ENCODE measurements around the gene LRMDA.

Gene LRMDA

DNA sequence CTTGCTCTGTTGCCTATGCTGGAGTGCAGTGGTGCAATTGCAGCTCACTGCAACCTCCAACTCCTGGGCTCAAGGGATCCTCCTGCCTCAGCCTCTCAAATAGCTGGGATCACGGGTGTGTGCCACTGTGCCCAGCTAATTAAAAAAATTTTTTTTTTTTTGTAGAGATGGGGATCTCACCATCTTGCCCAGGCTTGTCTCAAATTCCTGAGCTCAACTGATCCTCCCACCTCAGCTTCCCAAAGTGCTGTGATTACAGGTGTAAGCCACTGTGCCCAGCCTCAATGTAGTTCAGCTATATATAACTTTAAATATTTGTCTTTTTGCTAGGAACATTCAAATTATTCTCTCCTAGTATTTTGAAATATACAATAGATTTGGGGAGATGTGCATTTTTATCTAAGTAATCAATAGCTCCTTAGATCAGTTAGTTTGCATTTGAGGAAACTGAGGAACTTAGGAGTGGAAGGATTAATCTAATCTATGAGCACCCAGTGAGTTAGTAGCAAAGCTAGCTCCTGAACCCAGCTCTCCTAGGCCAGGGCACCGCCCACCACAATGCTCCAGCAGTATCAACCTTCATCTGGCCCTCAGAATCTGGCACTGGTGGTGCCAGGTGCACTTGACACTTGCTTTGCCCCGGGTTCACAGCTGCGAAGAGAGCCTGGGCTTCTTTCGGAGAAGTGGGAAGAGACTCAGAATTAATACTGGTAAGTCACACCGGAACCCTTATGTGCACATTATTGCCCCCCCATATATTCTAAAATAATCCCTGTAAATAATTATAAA lies 5.9 kb upstream of the LRMDA start:
- no peak for DNase-seq (ENCODE audit: low read depth, low spot score)

DNA sequence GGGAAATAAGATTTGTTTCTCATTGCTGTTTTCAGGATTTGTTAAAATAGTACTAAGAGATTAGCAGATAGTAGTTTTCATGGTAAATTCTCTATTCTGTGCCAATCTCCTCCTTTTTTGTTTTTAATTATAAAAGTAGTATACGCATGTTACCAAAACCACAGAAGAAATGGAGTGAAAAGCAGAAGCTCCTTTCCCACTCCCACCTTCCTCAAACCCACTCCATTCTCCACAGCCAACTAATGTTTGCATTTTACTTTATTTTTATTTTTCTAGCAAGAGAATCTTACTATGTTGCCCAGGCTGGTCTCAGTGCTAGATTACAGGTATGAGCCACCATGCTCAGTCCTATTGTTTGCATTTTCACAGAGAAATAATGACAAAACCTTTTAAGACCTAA lies 4.5 kb upstream of the LRMDA start:
- DNase-seq (ENCODE audit: low read depth, low spot score), result no peak

DNA sequence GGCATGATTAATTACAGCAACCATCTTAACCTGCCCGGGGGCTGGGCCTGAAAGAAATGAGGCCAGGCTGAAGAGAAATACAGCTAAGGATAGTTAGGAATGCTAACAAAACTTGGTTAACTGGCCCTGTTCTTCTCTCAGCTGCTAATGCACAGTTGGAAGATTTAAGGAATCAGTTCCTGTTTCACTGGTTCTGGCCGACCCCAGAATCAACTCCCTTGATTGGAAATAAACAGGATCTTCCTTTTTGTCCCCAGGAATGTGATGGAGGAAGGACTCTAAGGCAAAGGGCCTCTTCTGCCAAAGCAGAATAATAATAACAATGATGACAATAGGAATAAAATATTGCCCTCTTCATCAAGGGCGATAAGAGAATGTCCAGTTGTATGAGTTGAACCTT lies 3.5 kb upstream of the LRMDA start:
- DNase-seq (ENCODE audit: low read depth, low spot score), result no peak

DNA sequence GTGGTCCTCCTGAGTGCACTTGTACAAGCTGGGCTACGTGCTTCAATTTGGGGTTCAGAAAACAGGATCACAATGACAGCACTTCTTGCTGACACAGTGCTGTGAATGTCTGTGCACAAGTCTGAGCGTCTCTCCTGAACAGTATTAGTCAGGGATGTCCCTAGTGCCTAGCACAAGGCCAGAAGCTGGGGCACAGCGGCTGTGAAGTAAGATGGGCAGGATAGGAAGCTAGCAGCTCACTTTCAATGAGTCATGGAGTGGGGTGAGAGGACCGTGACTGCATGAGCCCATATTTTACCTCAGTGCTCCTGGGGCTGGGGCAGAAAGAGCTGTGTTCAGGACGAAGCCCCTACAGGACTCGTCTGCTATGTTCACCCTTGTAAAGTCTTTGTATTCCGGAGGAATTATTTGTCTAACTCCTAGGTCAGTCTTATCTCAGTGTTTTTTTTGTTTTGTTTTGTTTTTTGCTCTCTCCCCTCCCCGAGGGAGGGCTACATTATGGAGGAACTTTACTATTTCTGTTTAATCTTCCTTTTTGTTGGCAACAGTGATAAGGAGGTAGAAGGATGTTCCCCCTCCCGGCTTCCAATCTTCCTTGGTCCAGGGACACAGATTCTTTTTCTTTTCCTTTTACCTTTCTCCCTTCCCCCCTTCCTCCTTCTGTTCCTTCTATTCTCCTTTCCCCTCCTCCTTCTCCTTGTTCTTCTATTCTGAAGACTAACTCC lies 2.8 kb upstream of the LRMDA start:
- DNase-seq (ENCODE audit: low read depth, low spot score), result no peak

DNA sequence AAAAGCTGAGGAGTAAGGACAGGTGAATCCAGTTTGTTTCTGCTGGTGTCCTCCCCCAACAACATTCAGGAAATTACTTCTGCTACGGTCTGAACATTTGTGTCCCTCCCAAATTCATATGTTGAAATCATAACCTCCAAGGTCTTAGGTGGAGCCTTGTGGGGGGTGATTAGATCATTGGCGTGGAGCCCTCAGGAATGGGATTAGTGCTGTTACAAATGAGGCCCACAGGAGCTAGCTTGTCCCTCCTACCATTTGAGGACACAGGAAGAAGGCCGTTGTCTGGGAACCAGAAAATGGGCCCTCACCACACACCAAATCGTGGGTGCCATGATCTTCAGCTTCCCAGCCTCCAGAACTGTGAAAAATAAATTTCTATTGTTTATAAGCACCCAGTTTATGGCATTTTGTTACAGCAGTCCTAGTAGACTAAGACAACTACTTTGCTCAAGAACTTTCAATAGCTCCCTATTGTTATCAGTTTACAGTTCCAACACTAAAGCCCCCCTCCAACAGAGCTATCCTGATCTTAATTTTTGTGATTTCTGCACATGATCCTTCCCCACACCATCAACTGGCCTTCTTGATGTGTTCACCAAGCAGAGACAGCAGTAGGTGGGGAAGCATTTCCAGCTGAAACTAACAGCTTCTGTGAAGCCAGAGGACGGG lies 2.1 kb upstream of the LRMDA start:
- no peak for DNase-seq (ENCODE audit: low read depth, low spot score)

DNA sequence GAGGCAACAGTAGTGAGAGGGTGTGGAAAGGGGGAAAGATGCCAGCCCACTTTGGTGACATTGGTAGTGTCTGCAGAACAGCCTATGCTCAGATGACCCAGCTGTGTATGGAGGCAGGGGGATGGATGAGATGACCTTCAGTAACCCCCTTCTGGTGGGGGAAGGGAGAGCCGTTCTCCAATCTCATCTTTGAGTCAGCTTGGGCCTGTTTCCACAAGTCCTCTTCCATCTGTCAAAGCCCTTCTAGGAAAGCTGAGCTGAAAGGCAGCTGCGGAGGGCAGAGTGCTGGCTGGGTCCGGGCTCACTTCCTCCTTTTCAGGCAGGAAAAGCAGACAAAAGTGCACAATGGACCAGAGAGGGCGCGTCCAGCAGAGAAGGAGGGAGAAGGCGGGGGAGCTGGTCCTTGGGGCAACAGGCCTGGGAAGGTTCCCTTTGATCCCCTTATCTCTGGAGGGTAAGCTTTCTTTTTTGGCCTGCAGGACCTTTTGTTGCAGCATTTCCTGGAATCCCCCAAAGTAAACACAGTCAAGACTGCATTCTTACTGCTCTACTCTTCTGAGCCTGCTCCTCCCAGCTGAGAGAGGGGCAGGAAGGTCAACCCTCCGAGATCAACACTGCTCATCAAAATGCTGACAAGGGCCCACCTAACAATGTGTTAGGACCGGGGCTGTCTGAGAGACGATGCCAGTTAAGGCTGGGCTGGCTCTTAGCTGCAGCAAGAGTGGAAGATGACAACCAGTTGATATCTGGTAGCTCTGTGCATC lies 1.2 kb upstream of the LRMDA start:
- DNase-seq (ENCODE audit: low read depth, low spot score), result no peak

DNA sequence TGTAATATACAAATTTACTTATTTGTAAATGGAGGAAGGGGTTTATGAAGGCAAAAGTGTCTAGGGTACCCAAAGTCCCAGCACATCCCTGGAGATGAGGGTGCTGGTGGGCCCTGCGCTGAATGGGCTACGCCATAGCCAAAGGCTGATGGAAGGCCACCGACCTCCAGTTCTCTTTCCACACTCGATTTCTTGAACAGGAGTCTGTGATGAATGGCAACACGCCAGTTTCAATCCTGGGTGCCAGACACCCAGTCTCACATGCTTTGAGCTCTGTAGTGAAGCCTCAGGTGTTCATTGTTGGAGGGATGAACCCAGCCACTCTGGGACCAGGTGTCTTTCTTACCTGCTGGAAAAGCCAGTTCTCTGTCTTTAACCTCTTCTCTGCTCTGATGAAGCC lies 752 bp downstream of the LRMDA start:
- no peak for DNase-seq (ENCODE audit: low read depth, low spot score)

DNA sequence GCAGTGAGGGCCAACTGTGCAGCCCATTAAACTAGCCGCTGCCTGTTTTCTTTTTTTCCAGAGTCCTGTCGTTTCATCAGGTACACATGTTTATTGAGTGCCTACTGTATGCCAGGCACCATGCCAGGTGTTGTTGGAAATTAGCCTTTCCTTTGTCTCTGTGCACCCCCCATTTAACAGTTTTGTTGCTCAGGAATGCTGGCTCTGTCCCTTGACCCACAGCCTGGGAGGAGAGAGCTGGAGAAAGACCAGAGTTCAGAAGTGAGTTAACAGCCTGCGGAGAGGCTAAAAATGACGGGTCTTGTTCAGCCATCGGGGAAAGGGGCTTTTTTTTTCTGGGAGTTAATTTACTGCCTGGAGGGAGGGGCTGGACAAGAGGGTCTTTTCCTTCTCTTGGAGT lies 1.3 kb downstream of the LRMDA start:
- DNase-seq (ENCODE audit: low read depth, low spot score), result no peak

DNA sequence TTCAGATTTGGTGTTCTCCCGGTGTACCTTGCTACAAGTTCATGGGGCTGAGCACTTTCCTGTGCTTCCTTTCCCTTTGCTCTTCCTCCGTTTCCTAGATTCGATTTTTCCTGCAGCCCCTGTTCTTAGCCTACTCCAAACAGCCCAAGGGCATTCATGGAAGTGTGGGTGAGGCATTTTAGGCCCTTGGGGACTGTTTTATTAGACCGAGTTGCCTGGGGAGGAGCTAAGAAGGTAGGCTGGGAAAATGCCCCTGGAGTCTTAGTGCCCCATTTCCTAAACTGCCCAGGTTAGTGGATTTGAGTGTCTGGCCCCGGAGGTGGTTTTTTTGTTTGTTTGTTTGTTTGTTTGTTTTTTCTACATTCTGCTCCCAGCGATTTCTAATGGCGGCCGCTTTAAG lies 1.8 kb downstream of the LRMDA start:
- DNase-seq (ENCODE audit: low read depth, low spot score), result no peak

DNA sequence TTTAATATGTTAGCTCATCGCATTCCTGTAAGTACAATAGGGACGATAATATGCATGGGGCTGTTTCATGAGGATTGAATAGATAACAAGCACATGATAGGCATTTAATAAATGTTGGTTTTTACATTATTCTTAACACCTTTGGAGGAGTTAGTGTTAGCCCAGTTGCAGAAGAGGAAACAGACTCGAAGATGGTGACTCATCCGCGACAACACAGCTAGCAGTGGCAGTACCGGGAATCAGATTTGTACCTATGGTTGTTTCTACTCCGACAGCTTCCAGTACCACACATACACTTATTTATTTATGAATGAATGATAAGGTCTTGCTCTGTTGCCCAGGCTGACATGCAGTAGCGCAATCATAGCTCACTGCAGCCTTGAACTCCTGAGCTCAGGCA lies 2.9 kb downstream of the LRMDA start:
- DNase-seq (ENCODE audit: low read depth, low spot score), result no peak

DNA sequence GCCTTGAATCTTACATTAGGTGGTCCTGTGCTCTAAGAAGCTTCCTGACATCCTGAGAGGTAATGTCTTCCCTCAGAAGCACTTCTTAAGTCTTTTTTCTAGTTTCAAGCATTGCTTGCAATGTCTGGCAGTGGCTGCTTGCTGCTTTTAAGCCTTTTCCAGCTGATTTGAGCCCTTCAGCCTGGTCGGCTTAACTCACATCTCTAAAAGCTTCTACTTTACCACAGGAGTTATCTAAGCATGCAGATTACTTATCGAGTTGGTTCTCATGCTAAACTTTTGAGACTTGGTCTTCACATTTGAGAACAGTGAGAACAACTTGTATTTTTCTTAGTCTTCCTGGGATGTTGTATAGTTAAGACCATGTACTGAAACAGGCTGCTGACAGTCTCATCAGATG lies 3.9 kb downstream of the LRMDA start:
- no peak for DNase-seq (ENCODE audit: low read depth, low spot score)

DNA sequence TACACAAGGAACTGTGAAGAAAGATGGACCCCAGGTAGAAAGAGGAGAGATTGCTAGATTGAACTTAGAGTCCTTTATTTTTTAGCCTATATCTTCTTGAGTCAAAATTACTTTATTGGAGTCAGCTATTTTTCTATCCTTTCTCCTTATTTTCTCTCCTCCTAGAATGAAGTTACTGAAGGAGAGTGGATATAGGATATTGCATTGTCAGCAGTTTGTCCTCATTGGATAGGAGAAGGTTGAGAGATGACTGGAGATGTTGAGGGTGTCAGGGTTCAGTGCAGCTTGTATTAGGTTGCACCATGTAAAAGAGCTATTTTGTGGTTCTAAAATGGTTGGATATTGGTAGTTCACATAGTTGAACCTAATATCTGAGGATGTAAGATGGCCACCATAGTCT lies 5.5 kb downstream of the LRMDA start:
- DNase-seq (ENCODE audit: low read depth, low spot score), result no peak

DNA sequence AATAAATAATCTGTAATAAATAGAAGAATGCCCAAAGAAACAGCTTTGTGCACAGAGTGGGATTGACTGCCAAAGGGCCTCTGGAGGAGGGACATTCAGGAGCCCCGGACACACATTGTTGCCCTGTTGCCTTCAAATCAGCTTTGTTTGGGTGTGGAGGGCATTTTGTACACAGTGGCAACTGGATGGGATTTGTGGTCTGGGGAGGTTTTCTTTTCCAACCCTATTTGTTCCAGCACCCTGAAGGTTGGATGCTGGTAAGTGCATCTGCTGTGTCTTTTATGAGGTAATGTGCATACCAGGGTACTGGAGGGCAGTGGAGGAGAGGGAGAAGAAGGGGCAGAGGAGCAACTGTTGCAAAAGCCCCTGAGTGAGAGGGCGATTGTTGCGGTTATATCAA lies 6.3 kb downstream of the LRMDA start:
- DNase-seq (ENCODE audit: low read depth, low spot score), result no peak

DNA sequence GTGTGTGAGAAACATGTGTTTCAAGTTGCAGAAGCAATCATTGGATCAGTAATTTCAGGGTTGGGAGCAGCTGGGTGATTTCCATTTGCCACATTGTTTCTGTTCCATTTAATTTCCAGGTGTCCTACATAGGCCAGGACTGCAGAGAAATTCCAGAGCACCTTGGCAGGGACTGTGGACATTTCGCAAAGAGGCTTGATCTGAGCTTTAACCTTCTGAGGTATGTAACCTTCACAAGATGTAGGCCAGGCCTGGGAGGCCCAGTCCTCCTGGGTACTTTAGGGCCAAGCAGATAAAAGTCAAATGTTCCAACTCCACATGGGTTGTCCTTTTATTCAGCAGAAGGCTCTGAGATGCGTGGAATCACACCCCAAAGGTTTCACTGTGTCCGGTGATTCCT lies 6.9 kb downstream of the LRMDA start:
- no peak for DNase-seq (ENCODE audit: low read depth, low spot score)

DNA sequence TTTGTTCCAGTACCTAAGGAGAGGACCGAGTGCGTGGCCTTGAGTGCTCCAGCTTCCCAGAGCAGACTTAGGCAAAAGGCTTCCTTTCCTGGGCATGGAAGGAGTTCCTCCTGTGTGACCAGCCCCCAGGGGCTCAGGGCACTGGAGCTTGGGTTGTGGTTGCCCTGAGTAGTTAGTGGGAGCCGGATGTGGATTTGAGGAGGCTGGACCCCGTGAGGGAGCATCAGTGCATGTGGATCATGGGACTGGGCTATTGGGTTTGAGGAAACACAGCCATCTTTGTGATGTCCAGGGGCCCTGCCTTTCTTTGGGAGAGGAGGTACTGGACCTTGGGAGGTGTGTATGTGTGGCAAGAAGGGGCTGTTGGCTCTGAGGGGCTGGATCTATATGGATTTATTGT lies 8.4 kb downstream of the LRMDA start:
- no peak for DNase-seq (ENCODE audit: low read depth, low spot score)

DNA sequence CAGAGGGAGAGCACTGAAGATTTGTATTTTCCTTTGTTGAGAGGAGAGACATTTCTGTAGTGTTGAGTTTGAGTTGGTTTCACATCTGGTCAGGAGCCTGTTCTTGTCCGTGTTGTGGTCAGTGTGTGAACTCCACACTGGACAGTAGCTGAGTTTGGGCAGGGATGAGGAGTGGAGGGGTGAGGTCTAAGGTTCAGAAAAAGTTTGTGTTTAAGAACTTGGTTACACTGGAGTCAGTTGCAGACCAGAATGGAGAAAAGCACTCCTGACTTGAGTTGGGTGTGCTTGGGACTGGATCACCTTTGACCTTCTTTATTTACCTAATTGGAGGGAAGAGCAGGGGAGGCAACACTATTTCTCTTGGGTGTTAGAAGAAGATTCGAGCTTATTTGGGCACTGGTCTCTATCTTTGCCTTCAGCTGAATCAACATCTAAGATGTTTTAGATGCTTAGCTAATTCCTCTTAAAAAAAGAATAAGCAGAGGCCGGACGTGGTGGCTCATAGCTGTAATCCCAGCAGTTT lies 8.9 kb downstream of the LRMDA start:
- DNase-seq (ENCODE audit: low read depth, low spot score), result no peak

DNA sequence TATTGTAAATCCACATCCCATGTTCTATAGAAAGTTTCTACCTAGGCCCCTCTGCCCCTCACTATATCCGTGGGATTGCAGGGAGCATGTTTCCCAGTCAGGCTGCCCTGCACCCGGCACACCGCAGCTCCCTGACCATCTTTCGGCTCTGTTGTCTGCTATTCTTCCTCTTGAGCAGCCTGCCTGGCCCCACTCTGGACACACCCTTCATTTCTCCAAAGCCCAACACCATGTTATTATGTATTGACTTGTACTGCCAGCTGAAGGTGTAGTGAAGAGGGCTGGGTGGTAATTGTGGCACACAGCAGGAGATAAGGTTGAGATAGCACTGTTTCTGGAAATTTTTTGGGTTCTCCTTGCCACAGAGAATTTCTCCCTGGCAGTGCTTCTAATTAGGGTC lies 9.8 kb downstream of the LRMDA start:
- DNase-seq (ENCODE audit: low read depth, low spot score), result no peak

DNA sequence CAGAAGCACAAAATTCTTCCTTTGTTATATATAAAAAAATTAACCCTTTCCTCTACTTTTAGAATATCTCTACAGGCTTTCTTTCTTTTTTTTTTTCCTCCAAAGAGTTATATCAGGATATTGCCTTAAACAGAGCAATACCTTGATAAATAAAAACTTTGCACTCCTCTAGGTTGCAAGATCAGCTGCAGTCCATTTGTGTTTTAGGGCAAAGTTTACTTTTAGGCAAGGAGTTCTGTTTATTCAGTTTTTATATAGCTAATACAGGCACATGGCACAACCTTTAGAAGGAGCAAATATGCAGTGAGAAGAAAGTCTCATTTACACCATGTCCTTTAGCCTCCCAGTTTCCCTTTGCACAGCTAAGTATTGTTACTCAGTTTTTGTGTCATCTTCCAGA lies 10.3 kb downstream of the LRMDA start:
- no peak for DNase-seq (ENCODE audit: low read depth, low spot score)

DNA sequence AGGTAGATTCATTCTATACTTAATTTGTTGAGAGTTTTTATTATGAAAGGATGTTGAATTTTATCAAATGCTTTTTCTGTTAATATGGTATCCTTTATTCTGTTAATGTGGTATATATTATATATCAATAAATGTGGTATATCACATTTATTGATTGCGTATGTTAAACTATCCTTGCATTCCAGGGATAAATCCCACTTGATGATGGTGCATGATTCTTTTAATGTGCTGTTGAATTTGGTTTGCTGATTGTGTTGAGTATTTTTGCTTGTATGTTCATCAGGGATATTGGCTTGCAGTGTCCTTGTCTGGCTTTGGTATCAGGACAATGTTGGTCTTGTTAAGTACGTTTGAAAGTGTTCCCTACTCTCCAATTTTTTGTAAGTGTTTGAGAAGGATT lies 11.9 kb downstream of the LRMDA start:
- DNase-seq (ENCODE audit: low read depth, low spot score), result no peak

DNA sequence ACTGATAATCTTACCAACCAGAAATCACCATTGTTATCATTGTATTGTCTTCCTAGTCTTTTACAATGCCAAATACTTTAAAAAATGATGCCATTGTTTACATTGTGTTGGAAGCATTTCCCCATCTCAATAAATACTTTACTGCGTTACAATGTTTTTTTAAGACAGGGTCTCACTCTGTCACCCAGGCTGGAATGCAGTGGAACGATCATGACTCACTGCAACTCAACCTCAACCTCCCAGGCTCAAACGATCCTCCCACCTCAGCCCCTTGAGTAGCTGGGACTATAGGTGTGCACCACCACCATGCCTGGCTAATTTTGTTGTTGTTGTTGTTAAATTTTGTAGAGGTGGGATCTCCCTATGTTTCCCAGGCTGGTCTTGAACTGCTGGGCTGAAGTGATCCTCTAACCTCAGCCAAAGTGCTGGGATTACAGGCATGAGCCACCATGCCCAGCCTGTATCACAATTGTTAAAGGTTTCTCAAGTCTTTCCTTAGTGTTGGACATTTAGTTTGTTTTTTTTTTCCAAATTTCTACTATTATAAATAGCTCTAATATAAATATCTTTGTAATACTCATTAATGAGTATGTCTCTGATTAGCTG lies 13.5 kb downstream of the LRMDA start:
- no peak for DNase-seq (ENCODE audit: low read depth, low spot score)

DNA sequence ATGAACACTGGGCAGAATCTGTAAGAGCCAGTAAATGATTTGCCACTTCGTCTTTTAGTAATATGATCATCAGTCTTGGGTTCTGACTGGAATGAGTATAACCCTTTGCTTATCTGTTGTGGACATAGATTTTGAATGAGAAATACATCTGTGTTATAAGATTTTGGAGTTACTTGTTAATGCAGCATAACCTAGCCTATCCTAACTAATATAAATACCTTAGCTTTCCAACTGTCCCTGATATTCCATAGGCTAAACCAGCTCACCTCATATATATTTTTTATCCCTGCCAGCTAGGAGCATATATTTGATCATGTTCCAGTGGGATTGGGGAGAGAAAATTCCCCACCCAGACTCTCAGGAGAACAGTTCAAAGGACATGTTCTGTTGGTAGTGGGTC lies 15.1 kb downstream of the LRMDA start:
- DNase-seq (ENCODE audit: low read depth, low spot score), result no peak

DNA sequence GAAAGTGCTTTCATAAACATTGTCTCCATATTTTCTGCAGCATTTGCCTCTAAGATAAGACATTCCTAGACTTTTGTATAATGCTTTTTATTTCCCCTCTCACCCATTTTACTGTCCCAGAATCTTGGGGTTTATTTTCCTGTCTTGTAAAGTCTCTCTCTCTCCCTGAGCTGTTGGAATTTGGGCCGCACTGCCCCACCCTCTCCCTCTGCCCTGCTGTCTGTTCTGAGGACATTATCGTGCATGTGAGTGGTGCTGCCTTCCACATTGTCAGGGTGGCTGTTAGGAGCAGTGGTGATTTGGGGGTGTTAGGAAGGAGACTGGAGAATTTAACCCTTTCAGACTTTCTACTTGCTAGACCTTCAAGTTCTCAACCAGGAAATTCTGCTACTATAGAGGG lies 16.7 kb downstream of the LRMDA start:
- DNase-seq (ENCODE audit: low read depth, low spot score), result no peak

Measured in activated naive CD8-positive, alpha-beta T cell treated with anti-CD3 and anti-CD28 coated beads, Interleukin-2, amount 50 U/mL, for 16 hours (primary cell).